GM23338 (cell line): Measurements from ENCODE around the gene AMPH. TPM values are rescaled to one million over a fixed set of nuclear protein-coding genes. Genes with fewer than 3 reads are reported as not detected.

Source experiments
- ATAC-seq: fragments of 200-7000 bp; cut with Tn5 transposase; 3 replicates; pipeline ENCODE4 v1.9.1; 2020
- DNase-seq: peaks from one replicate; pipeline ENCODE4 v3.0.0-alpha.2; 2015; ENCODE audit warnings: low spot score
- H2AFZ ChIP-seq: fragments of 200-600 bp; sonication (generic); 2 replicates; pipeline ENCODE4 v1.8.0; 2016; ENCODE audit warnings: antibody characterized with exemption, mild to moderate bottlenecking, moderate library complexity
- H3F3A ChIP-seq: fragments of 200-600 bp; sonication (generic); replicated peaks from 2 replicates; pipeline ENCODE4 v1.8.0; 2017; ENCODE audit warnings: antibody characterized with exemption, mixed run types, low read depth
- H3K27ac ChIP-seq: fragments of 200-600 bp; sonication (generic); 2 replicates; pipeline ENCODE4 v1.6.1; 2016; ENCODE audit warnings: low read depth
- H3K27me3 ChIP-seq: fragments of 200-600 bp; sonication (generic); 2 replicates; pipeline ENCODE4 v1.8.0; 2016; ENCODE audit warnings: mild to moderate bottlenecking, mixed run types, moderate library complexity; ENCODE audit not compliant: insufficient read depth
- H3K36me3 ChIP-seq: fragments of 200-600 bp; sonication (generic); 2 replicates; pipeline ENCODE4 v1.8.0; 2016; ENCODE audit warnings: mild to moderate bottlenecking; ENCODE audit not compliant: insufficient read depth
- H3K4me1 ChIP-seq: fragments of 200-600 bp; sonication (generic); 2 replicates; pipeline ENCODE4 v1.8.0; 2016; ENCODE audit warnings: mild to moderate bottlenecking, moderate library complexity; ENCODE audit not compliant: insufficient read depth
- H3K4me2 ChIP-seq: fragments of 200-600 bp; sonication (generic); 2 replicates; pipeline ENCODE4 v1.7.1; 2017; ENCODE audit warnings: mixed run types
- H3K4me3 ChIP-seq: fragments of 200-600 bp; sonication (generic); 2 replicates; pipeline ENCODE4 v1.6.1; 2016; ENCODE audit warnings: mixed run types
- H3K79me2 ChIP-seq: fragments of 200-600 bp; sonication (generic); replicated peaks from 2 replicates; pipeline ENCODE4 v1.8.0; 2017; ENCODE audit warnings: mild to moderate bottlenecking; ENCODE audit not compliant: insufficient read depth
- H3K9me2 ChIP-seq: fragments of 200-600 bp; sonication (generic); 2 replicates; pipeline ENCODE4 v1.8.0; 2017; ENCODE audit not compliant: insufficient read depth
- H4K20me1 ChIP-seq: fragments of 200-600 bp; sonication (generic); replicated peaks from 2 replicates; pipeline ENCODE4 v1.8.0; 2017; ENCODE audit warnings: mild to moderate bottlenecking; ENCODE audit not compliant: insufficient read depth
- H3K27ac Mint-ChIP-seq: 2 replicates; pipeline ENCODE4 v1.8.0; 2020; ENCODE audit warnings: inconsistent platforms, mild to moderate bottlenecking, moderate library complexity, mixed read lengths
- H3K27me3 Mint-ChIP-seq: 3 replicates; pipeline ENCODE4 v1.8.0; 2022; ENCODE audit warnings: low read depth, mild to moderate bottlenecking, moderate library complexity, mixed read lengths, inconsistent platforms; ENCODE audit not compliant: insufficient read depth, poor library complexity
- H3K36me3 Mint-ChIP-seq: 3 replicates; pipeline ENCODE4 v1.8.0; 2021; ENCODE audit warnings: low read depth, mild to moderate bottlenecking, inconsistent platforms, moderate library complexity, mixed read lengths
- H3K4me1 Mint-ChIP-seq: 3 replicates; pipeline ENCODE4 v1.8.0; 2020; ENCODE audit warnings: mild to moderate bottlenecking, inconsistent platforms, mixed read lengths
- H3K4me3 Mint-ChIP-seq: 3 replicates; pipeline ENCODE4 v1.8.0; 2021; ENCODE audit warnings: moderate library complexity, mild to moderate bottlenecking, inconsistent platforms, mixed read lengths
- H3K9me3 Mint-ChIP-seq: 3 replicates; pipeline ENCODE4 v1.8.0; 2020; ENCODE audit warnings: moderate library complexity, mild to moderate bottlenecking, inconsistent platforms, mixed read lengths
- CREB1 ChIP-seq: fragments of 250-450 bp; sonication (Bioruptor Pico); IDR thresholded peaks from 2 replicates; pipeline ENCODE4 v1.5.0; 2020; ENCODE audit warnings: low read depth, mild to moderate bottlenecking, moderate library complexity
- EZH2phosphoT487 ChIP-seq: fragments of 200-600 bp; sonication (generic); IDR thresholded peaks from one replicate; pipeline ENCODE4 v1.8.1; 2018; ENCODE audit warnings: antibody characterized with exemption; ENCODE audit not compliant: unreplicated experiment
- JUNB ChIP-seq: IDR thresholded peaks from one replicate; pipeline ENCODE4 v1.6.1; 2016; ENCODE audit warnings: antibody characterized with exemption; ENCODE audit not compliant: unreplicated experiment
- POLR2AphosphoS5 ChIP-seq: IDR thresholded peaks from 2 replicates; pipeline ENCODE4 v1.6.1; 2016; ENCODE audit warnings: antibody characterized with exemption, low read depth
- STAT1 ChIP-seq: IDR thresholded peaks from one replicate; pipeline ENCODE4 v1.6.1; 2016; ENCODE audit warnings: antibody characterized with exemption; ENCODE audit not compliant: unreplicated experiment
- ZNF114 ChIP-seq: fragments of 250-450 bp; sonication (Bioruptor Pico); IDR thresholded peaks from 2 replicates; pipeline ENCODE4 v1.5.0; 2020; ENCODE audit warnings: mild to moderate bottlenecking, moderate library complexity
- ZNF331 ChIP-seq: fragments of 250-450 bp; sonication (Bioruptor Pico); IDR thresholded peaks from 2 replicates; pipeline ENCODE4 v1.5.0; 2020; ENCODE audit warnings: low read depth, mild to moderate bottlenecking, moderate library complexity
- polyA plus RNA-seq: library from polyadenylated mRNA; unstranded; fragments of >200 nt; fragmentation: Nextera tagmentation; extraction: Ambion mirVana; gene quantifications from 2 replicates; pipeline ENCODE4 v1.2.1, GENCODE V29; 2016
- total RNA-seq: library from RNA; depleted of rRNA; stranded (reverse); fragments of >200 nt; shearing (Covaris generic); gene quantifications from 2 replicates; pipeline ENCODE4 v1.2.3, GENCODE V29; 2014
- TF ChIP-seq, protein P1 (sequence below): fragments of 250-450 bp; sonication (Bioruptor Pico); IDR thresholded peaks from 2 replicates; pipeline ENCODE4 v1.5.0; 2020; ENCODE audit warnings: mild to moderate bottlenecking, moderate library complexity

The AMPH gene
- total and polyA plus RNA-seq, 2 experiments from 2014 or later: 4.8 to 10.2 TPM

DNA sequence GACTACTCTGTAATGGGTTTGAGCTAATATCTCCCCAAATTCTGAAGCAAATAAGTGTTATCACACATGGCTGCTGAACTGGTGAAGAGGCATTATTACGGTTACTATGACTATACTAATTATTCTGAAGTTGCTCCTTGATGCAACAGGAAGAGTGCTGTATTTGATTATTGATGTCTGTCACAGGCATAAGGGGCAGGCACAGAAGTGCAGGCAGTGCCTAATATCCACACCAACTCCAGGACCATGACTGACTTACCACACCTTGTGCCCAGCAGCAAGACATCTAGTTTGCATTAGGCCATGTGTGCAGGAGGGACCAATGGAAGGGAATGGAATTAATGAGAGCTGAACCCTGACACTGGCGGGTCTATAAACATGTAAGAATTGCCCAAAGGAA is 62.7 kb downstream of the AMPH start (continued):
- TF ChIP-seq, protein P1, sequence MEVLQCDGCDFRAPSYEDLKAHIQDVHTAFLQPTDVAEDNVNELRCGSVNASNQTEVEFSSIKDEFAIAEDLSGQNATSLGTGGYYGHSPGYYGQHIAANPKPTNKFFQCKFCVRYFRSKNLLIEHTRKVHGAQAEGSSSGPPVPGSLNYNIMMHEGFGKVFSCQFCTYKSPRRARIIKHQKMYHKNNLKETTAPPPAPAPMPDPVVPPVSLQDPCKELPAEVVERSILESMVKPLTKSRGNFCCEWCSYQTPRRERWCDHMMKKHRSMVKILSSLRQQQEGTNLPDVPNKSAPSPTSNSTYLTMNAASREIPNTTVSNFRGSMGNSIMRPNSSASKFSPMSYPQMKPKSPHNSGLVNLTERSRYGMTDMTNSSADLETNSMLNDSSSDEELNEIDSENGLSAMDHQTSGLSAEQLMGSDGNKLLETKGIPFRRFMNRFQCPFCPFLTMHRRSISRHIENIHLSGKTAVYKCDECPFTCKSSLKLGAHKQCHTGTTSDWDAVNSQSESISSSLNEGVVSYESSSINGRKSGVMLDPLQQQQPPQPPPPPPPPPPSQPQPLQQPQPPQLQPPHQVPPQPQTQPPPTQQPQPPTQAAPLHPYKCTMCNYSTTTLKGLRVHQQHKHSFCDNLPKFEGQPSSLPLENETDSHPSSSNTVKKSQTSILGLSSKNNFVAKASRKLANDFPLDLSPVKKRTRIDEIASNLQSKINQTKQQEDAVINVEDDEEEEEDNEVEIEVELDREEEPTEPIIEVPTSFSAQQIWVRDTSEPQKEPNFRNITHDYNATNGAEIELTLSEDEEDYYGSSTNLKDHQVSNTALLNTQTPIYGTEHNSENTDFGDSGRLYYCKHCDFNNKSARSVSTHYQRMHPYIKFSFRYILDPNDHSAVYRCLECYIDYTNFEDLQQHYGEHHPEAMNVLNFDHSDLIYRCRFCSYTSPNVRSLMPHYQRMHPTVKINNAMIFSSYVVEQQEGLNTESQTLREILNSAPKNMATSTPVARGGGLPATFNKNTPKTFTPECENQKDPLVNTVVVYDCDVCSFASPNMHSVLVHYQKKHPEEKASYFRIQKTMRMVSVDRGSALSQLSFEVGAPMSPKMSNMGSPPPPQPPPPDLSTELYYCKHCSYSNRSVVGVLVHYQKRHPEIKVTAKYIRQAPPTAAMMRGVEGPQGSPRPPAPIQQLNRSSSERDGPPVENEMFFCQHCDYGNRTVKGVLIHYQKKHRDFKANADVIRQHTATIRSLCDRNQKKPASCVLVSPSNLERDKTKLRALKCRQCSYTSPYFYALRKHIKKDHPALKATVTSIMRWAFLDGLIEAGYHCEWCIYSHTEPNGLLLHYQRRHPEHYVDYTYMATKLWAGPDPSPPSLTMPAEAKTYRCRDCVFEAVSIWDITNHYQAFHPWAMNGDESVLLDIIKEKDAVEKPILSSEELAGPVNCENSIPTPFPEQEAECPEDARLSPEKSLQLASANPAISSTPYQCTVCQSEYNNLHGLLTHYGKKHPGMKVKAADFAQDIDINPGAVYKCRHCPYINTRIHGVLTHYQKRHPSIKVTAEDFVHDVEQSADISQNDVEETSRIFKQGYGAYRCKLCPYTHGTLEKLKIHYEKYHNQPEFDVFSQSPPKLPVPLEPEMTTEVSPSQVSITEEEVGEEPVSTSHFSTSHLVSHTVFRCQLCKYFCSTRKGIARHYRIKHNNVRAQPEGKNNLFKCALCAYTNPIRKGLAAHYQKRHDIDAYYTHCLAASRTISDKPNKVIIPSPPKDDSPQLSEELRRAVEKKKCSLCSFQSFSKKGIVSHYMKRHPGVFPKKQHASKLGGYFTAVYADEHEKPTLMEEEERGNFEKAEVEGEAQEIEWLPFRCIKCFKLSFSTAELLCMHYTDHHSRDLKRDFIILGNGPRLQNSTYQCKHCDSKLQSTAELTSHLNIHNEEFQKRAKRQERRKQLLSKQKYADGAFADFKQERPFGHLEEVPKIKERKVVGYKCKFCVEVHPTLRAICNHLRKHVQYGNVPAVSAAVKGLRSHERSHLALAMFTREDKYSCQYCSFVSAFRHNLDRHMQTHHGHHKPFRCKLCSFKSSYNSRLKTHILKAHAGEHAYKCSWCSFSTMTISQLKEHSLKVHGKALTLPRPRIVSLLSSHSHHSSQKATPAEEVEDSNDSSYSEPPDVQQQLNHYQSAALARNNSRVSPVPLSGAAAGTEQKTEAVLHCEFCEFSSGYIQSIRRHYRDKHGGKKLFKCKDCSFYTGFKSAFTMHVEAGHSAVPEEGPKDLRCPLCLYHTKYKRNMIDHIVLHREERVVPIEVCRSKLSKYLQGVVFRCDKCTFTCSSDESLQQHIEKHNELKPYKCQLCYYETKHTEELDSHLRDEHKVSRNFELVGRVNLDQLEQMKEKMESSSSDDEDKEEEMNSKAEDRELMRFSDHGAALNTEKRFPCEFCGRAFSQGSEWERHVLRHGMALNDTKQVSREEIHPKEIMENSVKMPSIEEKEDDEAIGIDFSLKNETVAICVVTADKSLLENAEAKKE: no peak

DNA sequence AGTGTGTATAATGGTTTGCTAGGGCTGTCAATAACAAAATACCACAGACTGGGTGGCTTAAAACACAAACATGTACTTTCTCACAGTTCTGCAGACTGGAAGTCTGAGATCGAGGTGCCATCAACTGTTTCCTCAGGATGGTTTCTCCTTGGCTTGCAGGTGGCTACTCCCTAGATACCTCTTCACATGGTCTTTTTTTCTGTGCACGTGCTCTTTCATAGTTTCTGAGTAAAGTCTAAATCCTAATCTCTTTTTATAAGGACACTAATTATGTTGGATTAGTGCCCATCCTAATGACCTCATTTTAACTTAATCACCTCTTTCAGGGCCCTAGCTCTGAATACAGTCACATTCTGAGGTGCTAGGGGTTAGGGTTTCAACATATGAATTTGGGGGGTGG is 65.9 kb downstream of the AMPH start:
- Histone ChIP-seq H3K36me3 (no peaks in the 10 kb centered on the region), H3K27me3 (no peaks in the 10 kb centered on the region), H3F3A (no peaks in the 10 kb centered on the region), H3K27ac (no peak overlapping the region), H4K20me1 (no peaks in the 10 kb centered on the region), H3K9me2 (no peaks in the 10 kb centered on the region), H3K79me2 (no peaks in the 10 kb centered on the region), H3K4me3 (no peak overlapping the region), H3K4me2 (no peak overlapping the region), H2AFZ (no peak overlapping the region), H3K4me1 (0 out of 2 replicates have a peak, but pooled peaks cover 6% of the 10 kb centered on the region)
- no peak overlapping the region for H3K4me3 Mint-ChIP-seq
- peaks cover 1% of the 10 kb centered on the region for H3K27me3 Mint-ChIP-seq
- ATAC-seq (no peak), DNase-seq (no peak)
- H3K36me3 Mint-ChIP-seq: no peaks in the 10 kb centered on the region
- peaks cover 5% of the 10 kb centered on the region; the same call in 1 of the 3 replicates for H3K4me1 Mint-ChIP-seq
- no peaks in the 10 kb centered on the region for H3K9me3 Mint-ChIP-seq
- H3K27ac Mint-ChIP-seq: no peak overlapping the region
- TF ChIP-seq POLR2AphosphoS5: no peak
- TF ChIP-seq JUNB: no peak
- TF ChIP-seq STAT1: no peak
- no peak for TF ChIP-seq ZNF331 (CRISPR knock-in tag)
- TF ChIP-seq, protein P1: no peak
- no peak for TF ChIP-seq EZH2phosphoT487
- no peak for TF ChIP-seq CREB1 (CRISPR knock-in tag)
- TF ChIP-seq ZNF114 (CRISPR knock-in tag): no peak
